NCI-H510A (cell line): ENCODE data around the gene GALNT16.
"Not testable (repeated sequence)": the region's sequence is repeated elsewhere in the genome, so short reads cannot be mapped to it uniquely, and the experiment has no call there.

Source experiments
- DNase-seq: peaks from one replicate; lab custom pipeline; 2025; lab: John Stamatoyannopoulos, UW

The GALNT16 gene

GRCh38 chr14:69285661-69286255 lies 25.8 kb downstream of the GALNT16 start:
- DNase-seq: no peak

DNA sequence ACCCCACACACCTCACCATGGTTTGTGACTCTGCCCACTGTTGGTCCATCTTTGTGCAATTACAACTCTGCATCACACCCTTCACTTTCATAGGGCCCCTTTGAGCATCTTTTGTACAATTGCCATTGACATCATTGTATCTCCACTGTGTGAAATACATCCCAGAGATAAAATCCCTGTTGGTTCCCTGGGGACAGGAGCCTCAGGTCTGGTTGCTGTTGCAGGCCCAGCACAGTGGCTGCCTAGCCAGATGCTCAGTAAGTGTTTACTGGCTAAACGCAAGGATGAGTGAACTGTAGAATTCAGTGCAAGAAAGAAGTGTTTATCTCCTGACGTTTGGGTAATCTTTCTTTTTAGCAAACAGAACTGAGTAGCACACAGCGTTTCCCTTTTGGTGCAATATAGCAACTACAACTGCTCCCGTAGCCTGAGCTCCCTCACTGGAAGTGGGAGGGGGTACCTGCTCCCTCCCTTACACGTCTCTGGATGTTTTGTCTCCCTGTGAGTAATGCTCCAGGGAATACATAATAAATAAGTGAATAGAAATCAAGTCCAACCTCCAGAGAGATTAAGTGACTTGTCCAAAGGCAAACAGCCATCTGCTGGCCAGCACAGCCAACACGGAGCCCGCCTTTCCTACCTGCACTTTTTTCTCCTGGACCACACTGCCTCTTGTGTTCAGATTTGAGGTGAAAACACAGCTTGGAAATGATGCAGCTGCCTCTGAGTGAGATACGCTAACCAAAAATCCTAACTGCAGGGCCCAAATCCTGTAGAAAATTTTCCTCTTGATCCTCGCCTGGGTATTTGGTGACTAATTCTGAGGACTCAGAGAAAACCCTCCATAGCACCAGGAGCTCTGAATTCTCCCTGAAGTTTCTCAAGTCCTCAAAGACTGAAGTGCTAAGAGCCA lies 27.4 kb downstream of the GALNT16 start:
- no peak for DNase-seq

- DNase-seq: no peak
These were observed 28.2 kb downstream of the GALNT16 start for GRCh38 chr14:69288011-69288771.

- no peak for DNase-seq
These were observed 29.2 kb downstream of the GALNT16 start for GRCh38 chr14:69288956-69289705.

- no peak for DNase-seq
These were observed 30.0 kb downstream of the GALNT16 start for GRCh38 chr14:69289811-69290520.

DNA sequence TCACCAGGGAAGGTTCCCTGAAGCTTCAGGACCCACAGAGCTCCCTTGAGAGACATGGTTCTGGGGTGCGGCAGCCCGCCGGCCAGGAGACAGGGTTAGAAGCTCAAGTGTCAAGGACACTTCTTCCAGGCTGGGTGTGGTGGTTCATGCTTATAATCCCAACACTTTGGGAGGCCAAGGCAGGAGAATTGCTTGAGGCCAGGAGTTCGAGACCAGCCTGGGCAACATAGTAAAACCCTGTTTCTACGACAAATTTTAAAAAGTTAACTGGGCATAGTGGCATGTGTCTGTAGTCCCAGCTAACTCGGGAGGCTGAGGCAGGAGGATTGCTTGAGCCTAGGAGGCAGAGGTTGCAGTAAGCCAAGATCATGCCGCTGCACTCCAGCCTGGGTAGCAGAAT lies 30.9 kb downstream of the GALNT16 start:
- not testable (repeated sequence) for DNase-seq

GRCh38 chr14:69291396-69291795 lies 31.4 kb downstream of the GALNT16 start:
- no peak for DNase-seq

GRCh38 chr14:69291891-69292561 lies 32.1 kb downstream of the GALNT16 start:
- no peak for DNase-seq

GRCh38 chr14:69298131-69299071 lies 38.4 kb downstream of the GALNT16 start:
- DNase-seq: no peak

GRCh38 chr14:69299286-69300035 lies 39.5 kb downstream of the GALNT16 start:
- no peak for DNase-seq

GRCh38 chr14:69300601-69301221 lies 40.8 kb downstream of the GALNT16 start:
- no peak for DNase-seq

- DNase-seq: no peak
These were observed 43.1 kb downstream of the GALNT16 start for GRCh38 chr14:69303086-69303485.

DNA sequence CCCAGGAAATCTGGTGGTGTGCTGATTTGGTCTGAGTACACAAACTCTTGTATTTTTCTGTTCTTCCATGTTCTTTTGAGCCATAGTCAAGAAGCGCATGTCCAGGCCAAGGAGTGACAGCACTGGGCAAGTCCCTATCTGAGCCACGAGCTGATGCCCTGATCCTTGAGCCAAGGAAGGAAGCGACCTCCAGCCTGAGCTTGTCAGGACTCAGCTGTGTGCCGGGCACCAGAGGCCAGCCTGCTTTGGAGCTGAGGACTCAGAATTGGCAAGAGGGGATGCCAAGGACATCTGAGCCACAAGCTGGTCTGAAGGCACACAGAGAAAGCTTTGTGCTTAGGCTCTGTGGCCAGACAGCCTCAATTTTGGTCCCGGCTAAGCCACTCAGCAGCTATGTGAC lies 52.6 kb downstream of the GALNT16 start:
- no peak for DNase-seq

- DNase-seq: no peak
These were observed 53.2 kb downstream of the GALNT16 start for GRCh38 chr14:69313176-69313575.

GRCh38 chr14:69314327-69314726 lies 54.4 kb downstream of the GALNT16 start:
- no peak for DNase-seq

- no peak for DNase-seq
These were observed 55.3 kb downstream of the GALNT16 start for GRCh38 chr14:69315301-69315700.

DNA sequence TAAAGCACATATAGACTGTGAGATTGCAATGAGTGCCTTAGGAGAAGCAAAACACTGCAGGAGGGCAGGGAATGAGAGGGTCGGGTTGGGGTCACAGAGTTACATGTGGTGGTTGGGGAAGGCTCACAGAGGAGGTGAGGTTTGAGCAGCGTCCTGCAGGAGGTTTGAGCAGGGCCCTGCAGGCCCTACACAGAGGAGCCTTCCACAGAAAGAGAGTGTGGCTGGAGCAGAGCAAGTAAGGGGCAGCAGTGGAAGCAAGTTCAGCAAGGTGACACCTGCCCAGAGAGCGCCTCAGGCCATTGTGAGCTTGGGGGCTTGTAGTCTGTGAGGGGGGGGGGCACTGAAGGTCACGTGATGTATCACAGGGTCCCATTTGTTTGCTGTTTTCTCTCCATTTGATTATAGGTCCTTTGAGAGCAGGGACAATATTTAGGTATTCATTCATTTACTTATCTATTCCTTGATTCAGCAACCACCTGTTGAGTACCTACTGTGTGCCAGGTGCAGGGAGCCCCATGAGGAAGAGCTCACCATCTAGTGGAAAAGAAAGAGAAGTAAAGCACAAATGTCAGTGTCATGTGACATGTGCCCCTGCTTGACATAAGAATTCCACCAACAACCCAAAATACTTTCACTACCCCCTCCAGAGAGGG lies 56.6 kb downstream of the GALNT16 start:
- DNase-seq: no peak
